Measurements from ENCODE around the gene SASS6. TPM values are rescaled to one million over a fixed set of nuclear protein-coding genes. Genes with fewer than 3 reads are reported as not detected.

SASS6 gene
- total RNA-seq, 1 donor from 2014 or later, result 2.4 TPM

DNA sequence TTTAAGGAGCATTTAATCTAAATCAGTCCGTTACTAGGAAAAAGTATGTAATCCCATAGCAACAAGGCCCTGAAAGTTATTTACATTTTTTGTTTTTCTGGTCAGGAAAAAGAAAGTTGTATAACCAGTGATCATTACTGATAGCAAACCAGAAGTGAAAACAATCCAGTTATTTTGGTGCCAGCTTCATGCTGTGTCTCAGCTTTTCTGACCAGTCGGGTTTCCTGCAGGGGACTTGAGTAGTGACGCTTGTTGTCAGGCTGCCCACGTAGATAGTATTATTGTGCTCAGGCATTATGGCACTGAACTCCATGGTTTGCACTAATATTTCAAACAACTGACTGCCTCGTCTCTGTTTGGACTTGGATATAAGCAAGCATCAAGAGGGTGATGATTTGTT, 55.2 kb downstream of the SASS6 start:
- Histone ChIP-seq H3K27me3 (no peaks in the 10 kb centered on the region), H3K27ac (no peak overlapping the region), H3K4me3 (no peak overlapping the region), H3K36me3 (peaks cover 82% of the 10 kb centered on the region), H3K9me3 (no peaks in the 10 kb centered on the region), H3K4me1 (no peaks in the 10 kb centered on the region)
- TF ChIP-seq CTCF (IDR thresholded peaks at IDR 0.05), result no peak
- ATAC-seq (no peak), DNase-seq (no peak)
- intact Hi-C loops (cut with DNase I), result no loop called here

DNA sequence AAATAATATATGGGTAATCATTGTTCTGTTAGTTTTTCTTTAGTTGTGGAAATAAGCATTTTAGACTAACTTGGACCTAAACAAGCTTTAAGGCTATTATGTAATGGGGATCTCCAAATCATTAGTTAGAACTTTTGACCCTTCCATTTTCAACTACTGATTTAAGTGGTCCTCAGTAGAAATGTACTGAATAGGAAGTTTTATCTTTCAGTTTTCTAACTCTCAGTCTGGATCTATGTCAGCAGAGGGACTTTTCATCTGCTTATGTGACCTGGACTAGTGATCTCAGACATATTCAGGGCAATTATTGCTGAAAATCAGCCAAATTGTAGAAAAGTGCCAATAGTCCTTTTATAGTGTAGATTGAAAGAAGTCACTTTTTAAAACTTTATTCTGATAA, 56.0 kb downstream of the SASS6 start:
- no peak for ATAC-seq
- H3K4me3 ChIP-seq, result no peak overlapping the region
- peaks cover 82% of the 10 kb centered on the region for H3K36me3 ChIP-seq
- no peak overlapping the region for H3K27ac ChIP-seq
- DNase-seq, result no peak
- H3K9me3 ChIP-seq, result no peaks in the 10 kb centered on the region
- no peaks in the 10 kb centered on the region for H3K4me1 ChIP-seq
- intact Hi-C loops (cut with DNase I), result no loop called here
- TF ChIP-seq CTCF (IDR thresholded peaks at IDR 0.05), result no peak
- H3K27me3 ChIP-seq, result no peaks in the 10 kb centered on the region

GRCh38 chr1:100076319-100076718, 56.4 kb downstream of the SASS6 start:
- intact Hi-C loops (cut with DNase I), result no loop called here
- H3K4me3 ChIP-seq, result no peak overlapping the region
- H3K27ac ChIP-seq, result no peak overlapping the region
- H3K36me3 ChIP-seq, result peaks cover 82% of the 10 kb centered on the region
- H3K27me3 ChIP-seq, result no peaks in the 10 kb centered on the region
- H3K9me3 ChIP-seq, result no peaks in the 10 kb centered on the region
- H3K4me1 ChIP-seq, result no peaks in the 10 kb centered on the region
- DNase-seq (no peak), ATAC-seq (no peak)
- TF ChIP-seq CTCF (IDR thresholded peaks at IDR 0.05), result no peak

DNA sequence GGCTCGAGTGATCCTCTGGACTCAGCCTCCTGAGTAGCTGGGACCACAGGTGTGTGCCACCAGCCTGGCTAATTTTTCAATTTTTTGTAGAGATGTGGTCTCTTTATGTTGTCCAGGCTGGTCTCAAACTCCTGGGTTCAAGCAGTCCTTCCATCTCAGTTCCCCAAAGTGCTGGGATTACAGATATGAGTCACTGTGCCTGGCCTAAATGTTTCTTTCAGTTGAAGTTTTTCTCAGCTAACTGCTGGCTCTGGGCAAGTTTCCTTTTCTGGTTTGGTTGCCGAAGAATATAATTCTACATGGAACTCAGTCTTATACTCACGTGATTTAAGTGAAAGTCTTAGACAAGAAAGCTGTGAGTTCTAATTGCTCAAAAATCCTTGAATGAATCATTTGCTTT, 57.0 kb downstream of the SASS6 start:
- no peak for TF ChIP-seq CTCF (IDR thresholded peaks at IDR 0.05)
- Histone ChIP-seq H3K27me3 (no peaks in the 10 kb centered on the region), H3K9me3 (no peaks in the 10 kb centered on the region), H3K27ac (no peak overlapping the region), H3K4me3 (no peak overlapping the region), H3K36me3 (peaks cover 82% of the 10 kb centered on the region), H3K4me1 (no peaks in the 10 kb centered on the region)
- no peak for ATAC-seq
- no peak for DNase-seq
- intact Hi-C loops (cut with DNase I), result no loop called here

GRCh38 chr1:100074604-100075395, 57.9 kb downstream of the SASS6 start:
- no peak overlapping the region for H3K27ac ChIP-seq
- ATAC-seq (no peak), DNase-seq (no peak)

More at GRCh38 chr1:100074604-100075395, 57.9 kb downstream of the SASS6 start:
- no peaks in the 10 kb centered on the region for H3K9me3 ChIP-seq
- no peaks in the 10 kb centered on the region for H3K4me1 ChIP-seq
- H3K4me3 ChIP-seq, result no peak overlapping the region
- intact Hi-C loops (cut with DNase I), result no loop called here
- H3K36me3 ChIP-seq, result peaks cover 84% of the 10 kb centered on the region
- H3K27me3 ChIP-seq, result no peaks in the 10 kb centered on the region
- no peak for TF ChIP-seq CTCF (IDR thresholded peaks at IDR 0.05)
